T-helper 1 cell treated with Interleukin-12 subunit alpha and Interleukin-12 subunit beta and Interleukin-4 antibody, amounts not matched to agents 30 μg/mL and 1 μg/mL, for 36 hours (primary cell): ENCODE measurements around the gene ATP6V1G1.

Experiments used
- H3K27ac Mint-ChIP-seq: one replicate; pipeline ENCODE4 v1.8.0; 2021; ENCODE audit warnings: mild to moderate bottlenecking, mixed read lengths
- H3K27me3 Mint-ChIP-seq: one replicate; pipeline ENCODE4 v1.8.0; 2021; ENCODE audit warnings: low read depth, mixed read lengths
- H3K36me3 Mint-ChIP-seq: one replicate; pipeline ENCODE4 v1.8.0; 2021; ENCODE audit warnings: low read depth, mixed read lengths
- H3K4me1 Mint-ChIP-seq: one replicate; pipeline ENCODE4 v1.8.0; 2021; ENCODE audit warnings: low read depth, mixed read lengths
- H3K4me3 Mint-ChIP-seq: one replicate; pipeline ENCODE4 v1.8.0; 2021; ENCODE audit warnings: mild to moderate bottlenecking, moderate library complexity, mixed read lengths
- H3K9me3 Mint-ChIP-seq: one replicate; pipeline ENCODE4 v1.8.0; 2021; ENCODE audit warnings: mixed read lengths

The ATP6V1G1 gene, protein sequence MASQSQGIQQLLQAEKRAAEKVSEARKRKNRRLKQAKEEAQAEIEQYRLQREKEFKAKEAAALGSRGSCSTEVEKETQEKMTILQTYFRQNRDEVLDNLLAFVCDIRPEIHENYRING

DNA sequence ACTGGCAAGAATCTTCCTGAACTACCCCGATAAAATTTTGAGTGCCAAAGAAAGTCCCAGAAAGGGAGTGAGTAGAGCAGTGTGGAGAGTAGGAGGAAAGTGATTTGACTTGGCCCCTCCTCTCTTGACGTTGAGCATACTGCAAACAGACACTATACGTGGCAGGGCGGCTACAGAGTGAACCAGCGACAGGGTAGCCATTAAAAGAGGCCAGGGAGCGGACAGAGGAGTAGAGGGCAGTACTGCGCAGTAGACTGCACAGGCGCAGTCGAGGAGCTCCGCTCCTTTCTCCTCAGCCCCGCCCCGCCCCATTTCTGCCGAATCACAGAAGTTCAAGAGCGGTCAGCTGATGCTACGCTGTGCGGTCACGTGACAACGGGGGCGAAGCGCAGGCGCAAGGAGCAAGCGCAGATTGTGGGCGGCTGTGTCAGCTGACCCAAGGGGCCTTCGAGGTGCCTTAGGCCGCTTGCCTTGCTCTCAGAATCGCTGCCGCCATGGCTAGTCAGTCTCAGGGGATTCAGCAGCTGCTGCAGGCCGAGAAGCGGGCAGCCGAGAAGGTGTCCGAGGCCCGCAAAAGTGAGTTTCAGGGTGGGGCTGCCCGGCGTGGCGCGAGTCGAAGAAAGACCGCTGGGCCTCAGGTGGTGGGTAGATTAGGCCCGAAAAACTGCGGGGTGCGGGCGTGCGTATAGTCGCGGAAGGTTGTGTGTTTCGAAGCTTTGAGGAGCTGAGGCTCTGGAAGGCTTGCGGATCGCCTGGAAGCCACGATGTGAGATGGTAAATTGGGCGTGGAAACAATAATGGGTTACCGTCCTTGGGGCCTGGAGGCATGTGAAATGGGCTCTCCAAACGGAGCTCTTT lies at the start of gene ATP6V1G1:
ATP6V1G1 (plus strand) TSS at position 425 of the 858 bp plus-strand sequence; CDS start at position 495, 70 bp downstream.
- H3K27me3 Mint-ChIP-seq, result peaks cover 10% of the 10 kb centered on the region
- H3K36me3 Mint-ChIP-seq, result peaks cover 18% of the 10 kb centered on the region
- peak within 1 kb of the TSS; percentile 94 for H3K27ac Mint-ChIP-seq
- no peaks in the 10 kb centered on the region for H3K9me3 Mint-ChIP-seq
- peaks cover 44% of the 10 kb centered on the region for H3K4me1 Mint-ChIP-seq
- H3K4me3 Mint-ChIP-seq, result peak within 1 kb of the TSS; percentile 89

DNA sequence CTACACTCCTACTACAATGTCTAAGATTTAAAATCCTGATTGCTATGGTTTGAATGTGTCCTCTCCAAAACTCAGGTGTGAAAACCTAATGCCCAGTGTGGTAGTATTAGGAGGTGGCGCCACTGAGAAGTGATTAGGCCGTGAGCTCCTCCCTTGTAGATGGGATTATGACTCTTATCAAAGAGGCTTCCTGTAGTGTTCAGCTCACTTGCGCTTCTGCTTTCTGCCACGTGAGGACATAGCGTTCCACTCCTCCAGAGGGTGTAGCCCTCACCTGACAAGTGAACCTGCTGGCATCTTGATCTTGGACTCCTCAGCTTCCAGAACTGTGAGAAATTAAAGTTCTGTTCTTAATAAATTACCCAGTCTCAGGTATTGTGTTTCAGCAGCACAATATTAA lies 49.3 kb upstream of the ATP6V1G1 start:
- H3K4me3 Mint-ChIP-seq, result no peak overlapping the region
- H3K27me3 Mint-ChIP-seq, result peaks cover 41% of the 10 kb centered on the region
- no peaks in the 10 kb centered on the region for H3K4me1 Mint-ChIP-seq
- H3K9me3 Mint-ChIP-seq, result no peaks in the 10 kb centered on the region
- H3K36me3 Mint-ChIP-seq, result no peaks in the 10 kb centered on the region
- no peak overlapping the region for H3K27ac Mint-ChIP-seq

DNA sequence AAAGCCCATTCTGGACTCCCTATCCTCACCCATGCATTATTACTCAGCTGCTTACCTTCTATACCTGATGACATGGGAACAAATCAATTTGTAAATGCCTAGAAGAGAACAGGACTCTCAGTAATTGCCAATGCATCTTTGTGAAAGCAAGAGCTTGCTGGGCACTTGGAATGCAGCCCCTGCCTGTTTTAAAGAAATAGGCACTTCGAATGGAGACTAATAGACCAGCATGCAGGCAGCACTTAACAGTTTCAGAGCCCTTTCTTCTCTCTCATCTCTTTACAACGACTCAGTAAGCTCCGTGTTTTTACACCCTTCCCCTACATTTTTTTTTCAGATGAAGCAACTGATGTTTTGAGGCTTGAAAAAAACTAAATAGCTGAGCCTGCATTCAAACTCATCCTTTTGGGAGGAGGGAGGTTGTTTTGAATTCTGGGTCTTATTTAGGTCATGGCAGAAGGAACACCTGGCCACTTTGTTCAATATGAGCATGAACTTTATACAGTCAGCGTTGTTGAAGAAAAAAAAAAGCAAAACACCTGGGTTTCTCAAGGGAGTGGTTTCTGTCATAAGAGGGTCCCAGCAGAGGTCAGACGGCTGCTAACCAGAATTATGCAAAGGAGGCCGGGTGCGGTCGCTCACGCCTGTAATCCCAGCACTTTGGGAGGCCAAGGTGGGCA lies 47.7 kb upstream of the ATP6V1G1 start:
- no peaks in the 10 kb centered on the region for H3K4me1 Mint-ChIP-seq
- no peak overlapping the region for H3K27ac Mint-ChIP-seq
- H3K27me3 Mint-ChIP-seq, result peaks cover 40% of the 10 kb centered on the region
- no peak overlapping the region for H3K4me3 Mint-ChIP-seq
- H3K9me3 Mint-ChIP-seq, result no peaks in the 10 kb centered on the region
- H3K36me3 Mint-ChIP-seq, result no peaks in the 10 kb centered on the region

DNA sequence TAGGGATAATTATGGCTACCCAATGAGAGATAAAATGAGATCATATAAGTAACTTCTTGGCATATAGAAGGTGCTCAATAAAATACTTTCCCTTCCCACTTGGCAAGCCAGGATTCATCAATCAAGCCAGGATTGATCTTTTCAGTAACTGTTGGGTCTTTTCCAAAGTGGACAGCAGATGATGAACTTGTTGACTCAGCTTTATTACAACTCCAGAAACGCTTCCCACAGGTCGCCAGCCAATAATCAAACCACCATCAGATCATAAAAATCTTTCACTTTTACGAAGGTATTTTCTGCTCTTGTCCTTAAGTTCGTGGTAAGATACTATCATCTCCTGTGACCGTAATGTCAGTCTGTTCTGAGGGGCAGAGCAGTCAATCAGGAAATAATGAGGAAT lies 42.5 kb upstream of the ATP6V1G1 start:
- Mint-ChIP-seq H3K4me3 (no peak overlapping the region), H3K36me3 (no peaks in the 10 kb centered on the region), H3K27ac (no peak overlapping the region), H3K27me3 (peaks cover 46% of the 10 kb centered on the region), H3K9me3 (no peaks in the 10 kb centered on the region), H3K4me1 (no peaks in the 10 kb centered on the region)

DNA sequence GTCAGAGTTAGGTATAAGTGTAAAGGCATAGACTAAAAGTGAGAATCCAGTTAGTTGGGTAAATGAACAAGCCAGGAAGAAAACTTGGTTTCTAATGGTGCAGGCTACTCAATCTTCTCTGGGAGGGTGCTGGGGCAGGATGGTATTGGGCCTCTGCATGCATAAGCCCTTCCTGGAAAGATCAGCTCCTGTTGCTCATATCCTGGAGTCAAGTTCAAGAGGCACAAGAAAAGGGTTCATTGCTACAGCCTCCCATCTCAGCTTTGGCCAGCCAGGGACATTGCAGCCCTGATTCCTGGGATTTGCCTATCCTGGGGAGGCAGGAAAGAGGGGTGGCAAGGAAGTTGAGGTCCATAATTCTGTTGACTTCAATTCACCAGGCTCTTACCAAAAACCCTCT lies 40.7 kb upstream of the ATP6V1G1 start:
- peaks cover 45% of the 10 kb centered on the region for H3K27me3 Mint-ChIP-seq
- no peaks in the 10 kb centered on the region for H3K36me3 Mint-ChIP-seq
- no peak overlapping the region for H3K27ac Mint-ChIP-seq
- H3K4me1 Mint-ChIP-seq, result no peaks in the 10 kb centered on the region
- no peaks in the 10 kb centered on the region for H3K9me3 Mint-ChIP-seq
- no peak overlapping the region for H3K4me3 Mint-ChIP-seq

DNA sequence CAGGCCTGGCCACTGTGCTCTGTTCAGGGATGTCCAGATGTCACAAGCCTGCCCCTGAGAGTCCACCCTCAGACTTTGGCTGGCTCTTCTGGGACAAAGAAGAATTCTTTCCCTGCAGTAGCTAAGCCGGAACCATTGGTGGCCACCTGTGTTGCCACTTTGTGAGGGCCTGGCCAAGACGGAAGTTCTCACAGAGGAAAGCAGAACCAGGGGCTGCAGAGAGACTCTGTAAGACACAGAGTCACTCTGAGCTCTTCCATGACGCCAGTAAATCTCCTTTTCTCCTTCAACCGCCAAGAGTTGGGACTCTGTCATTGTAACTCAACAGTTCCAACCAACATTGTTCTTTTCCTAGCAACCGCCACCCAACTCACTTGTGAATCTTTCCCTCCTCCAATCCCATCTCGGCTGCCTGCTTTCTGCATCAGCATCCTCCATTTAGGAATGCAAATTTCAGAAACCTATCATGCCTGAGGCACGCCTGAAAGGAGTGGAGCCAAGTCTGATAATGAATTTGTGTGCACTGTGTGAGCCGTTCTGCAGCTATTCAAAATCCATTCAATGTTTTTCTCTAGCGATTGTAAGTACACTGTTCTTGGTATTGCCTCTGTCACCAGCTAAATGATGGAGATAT lies 37.8 kb upstream of the ATP6V1G1 start:
- H3K9me3 Mint-ChIP-seq, result no peaks in the 10 kb centered on the region
- H3K27ac Mint-ChIP-seq, result no peak overlapping the region
- H3K36me3 Mint-ChIP-seq, result no peaks in the 10 kb centered on the region
- H3K4me3 Mint-ChIP-seq, result no peak overlapping the region
- H3K4me1 Mint-ChIP-seq, result no peaks in the 10 kb centered on the region
- peaks cover 40% of the 10 kb centered on the region for H3K27me3 Mint-ChIP-seq

DNA sequence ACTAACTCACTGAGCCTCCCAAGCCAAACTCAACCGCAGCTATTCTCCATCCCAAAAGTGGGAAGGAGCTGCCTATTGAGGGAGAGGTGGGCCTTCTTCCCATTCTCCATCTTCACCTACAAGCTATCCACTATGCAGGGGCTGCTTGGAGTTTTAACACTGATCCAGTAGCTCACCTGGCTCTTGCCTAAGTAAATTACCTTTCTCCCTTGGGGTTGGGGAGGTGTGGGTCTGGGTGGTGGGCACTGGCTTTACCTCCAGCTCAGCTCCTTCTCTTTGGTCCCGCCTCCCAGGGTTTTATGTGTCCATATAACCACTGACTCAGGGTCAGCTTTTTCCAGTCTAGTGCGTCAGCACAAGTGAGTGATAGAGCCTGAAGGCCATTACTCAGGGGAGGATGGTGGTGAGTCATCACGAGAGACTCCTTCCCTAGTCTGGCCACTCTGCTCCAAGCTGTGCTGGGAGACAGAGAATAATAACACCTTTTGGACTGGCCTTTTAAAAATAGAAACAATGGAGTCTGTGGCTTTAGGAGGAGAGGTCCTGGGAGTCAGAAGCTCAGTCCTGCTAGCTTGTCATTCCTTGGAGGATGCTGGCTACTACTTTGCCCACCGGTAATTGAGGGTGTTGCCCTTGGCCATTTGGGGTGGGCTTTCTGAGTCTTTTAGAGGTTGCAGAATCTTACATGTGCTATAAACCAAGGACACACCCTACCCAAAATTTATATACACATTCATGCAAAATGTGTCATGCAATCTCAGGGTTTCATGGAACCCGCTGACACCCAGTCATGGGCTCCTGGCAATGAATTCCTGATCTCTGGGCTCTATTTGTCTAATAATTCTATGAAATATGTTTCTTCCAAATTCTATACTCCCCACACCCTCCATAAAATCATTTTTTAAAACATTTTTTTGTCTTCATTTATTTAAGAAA lies 35.6 kb upstream of the ATP6V1G1 start:
- no peaks in the 10 kb centered on the region for H3K36me3 Mint-ChIP-seq

DNA sequence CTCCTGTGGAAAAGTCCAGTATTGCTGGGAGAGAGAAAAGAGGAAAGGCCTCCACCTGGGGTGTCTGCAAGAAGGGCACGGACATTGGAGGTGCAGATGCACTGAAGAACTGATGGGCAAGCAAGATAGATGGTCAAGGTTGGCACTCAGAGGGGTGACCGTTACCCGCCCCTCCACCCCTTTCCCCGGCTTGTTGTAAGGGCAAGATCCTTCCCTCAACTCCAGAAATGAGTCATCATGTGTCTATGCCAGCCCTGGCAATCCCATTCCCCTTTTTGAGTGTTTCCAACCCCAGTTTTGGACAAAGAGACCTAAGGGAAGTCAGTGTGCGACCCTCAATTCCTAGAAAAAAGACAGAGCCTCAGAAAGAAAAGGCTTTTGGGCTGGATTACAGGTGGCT lies 34.9 kb upstream of the ATP6V1G1 start:
- Mint-ChIP-seq H3K4me3 (no peak overlapping the region), H3K4me1 (no peaks in the 10 kb centered on the region), H3K36me3 (no peaks in the 10 kb centered on the region), H3K9me3 (no peaks in the 10 kb centered on the region), H3K27me3 (peaks cover 22% of the 10 kb centered on the region), H3K27ac (no peak overlapping the region)

More for the DNA sequence above, 35.6 kb upstream of the ATP6V1G1 start:
- Mint-ChIP-seq H3K27me3 (peaks cover 28% of the 10 kb centered on the region), H3K9me3 (no peaks in the 10 kb centered on the region), H3K4me3 (no peak overlapping the region), H3K4me1 (no peaks in the 10 kb centered on the region), H3K27ac (no peak overlapping the region)

DNA sequence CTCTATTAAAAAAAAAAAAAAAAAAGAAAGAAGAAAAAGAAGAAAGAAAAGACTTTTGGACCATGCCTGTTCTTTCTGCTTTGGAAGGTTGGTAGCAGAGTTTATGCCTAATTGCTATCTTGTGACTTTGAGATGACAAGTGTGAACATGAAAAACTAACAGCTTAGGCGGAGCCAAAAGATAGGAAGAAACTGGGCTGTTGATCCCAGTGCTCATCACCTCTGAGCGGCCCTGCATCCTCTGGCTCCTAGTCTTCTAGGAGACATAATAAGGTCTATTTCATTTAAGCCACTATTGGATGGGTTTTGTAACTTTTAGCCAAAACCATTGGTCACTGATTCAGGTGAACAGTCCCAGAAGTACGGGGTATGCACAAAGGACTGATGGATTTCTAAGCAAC lies 34.4 kb upstream of the ATP6V1G1 start:
- Mint-ChIP-seq H3K9me3 (no peaks in the 10 kb centered on the region), H3K4me1 (no peaks in the 10 kb centered on the region), H3K4me3 (no peak overlapping the region), H3K27ac (no peak overlapping the region), H3K27me3 (peaks cover 22% of the 10 kb centered on the region), H3K36me3 (no peaks in the 10 kb centered on the region)

DNA sequence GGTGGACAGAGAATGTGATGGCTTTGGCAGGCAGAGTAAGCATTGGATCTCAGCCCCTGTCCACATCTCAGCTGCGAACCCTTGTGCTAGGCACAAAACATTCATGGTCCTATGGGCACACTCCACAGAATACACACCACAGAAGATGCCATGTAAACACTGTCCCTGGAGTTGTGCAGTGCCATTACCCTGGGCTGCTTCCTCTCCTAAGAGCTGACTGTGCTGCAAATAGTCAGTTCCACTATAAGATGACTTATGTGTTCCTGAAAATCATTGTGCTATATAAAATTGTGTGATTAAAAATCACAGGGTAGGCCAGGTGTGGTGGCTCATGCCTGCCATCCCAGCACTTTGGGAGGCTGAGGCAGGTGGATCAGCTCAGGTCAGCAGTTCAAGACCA lies 31.9 kb upstream of the ATP6V1G1 start:
- H3K27ac Mint-ChIP-seq, result no peak overlapping the region
- H3K27me3 Mint-ChIP-seq, result peaks cover 13% of the 10 kb centered on the region
- no peaks in the 10 kb centered on the region for H3K36me3 Mint-ChIP-seq
- no peak overlapping the region for H3K4me3 Mint-ChIP-seq
- no peaks in the 10 kb centered on the region for H3K9me3 Mint-ChIP-seq
- H3K4me1 Mint-ChIP-seq, result no peaks in the 10 kb centered on the region

DNA sequence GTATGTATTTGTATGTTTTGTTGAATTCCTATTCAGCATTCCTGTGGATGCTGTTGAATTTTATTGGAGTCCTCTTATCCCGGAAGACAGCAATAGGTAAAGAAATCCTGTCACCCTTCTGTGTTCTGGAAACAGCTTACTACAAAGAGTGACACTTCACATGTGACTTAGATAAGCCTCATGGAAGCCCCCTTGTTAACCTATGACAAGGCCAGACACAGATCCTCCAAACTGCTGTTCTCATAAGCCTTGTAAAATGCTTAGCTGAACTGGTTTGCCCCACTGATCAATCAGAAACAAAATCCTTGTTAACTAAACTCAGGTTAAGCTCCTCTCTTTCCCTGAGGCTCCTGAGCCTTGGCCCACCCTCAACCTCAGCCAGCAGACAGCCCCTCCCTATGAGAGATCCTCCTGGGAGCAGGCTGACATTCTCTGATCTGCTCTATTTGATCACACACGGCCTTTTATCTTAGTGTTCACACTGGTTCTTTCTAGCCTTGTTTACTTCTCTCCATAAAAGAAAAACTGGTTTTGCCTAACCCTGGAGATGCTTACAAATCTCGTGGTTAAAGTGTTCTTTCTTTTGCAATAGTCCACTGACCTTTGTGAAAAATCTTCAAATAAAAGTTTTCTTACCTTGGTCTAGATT lies 29.4 kb upstream of the ATP6V1G1 start:
- Mint-ChIP-seq H3K27ac (no peak overlapping the region), H3K27me3 (peaks cover 17% of the 10 kb centered on the region), H3K9me3 (no peaks in the 10 kb centered on the region), H3K4me1 (no peaks in the 10 kb centered on the region), H3K36me3 (no peaks in the 10 kb centered on the region), H3K4me3 (no peak overlapping the region)

DNA sequence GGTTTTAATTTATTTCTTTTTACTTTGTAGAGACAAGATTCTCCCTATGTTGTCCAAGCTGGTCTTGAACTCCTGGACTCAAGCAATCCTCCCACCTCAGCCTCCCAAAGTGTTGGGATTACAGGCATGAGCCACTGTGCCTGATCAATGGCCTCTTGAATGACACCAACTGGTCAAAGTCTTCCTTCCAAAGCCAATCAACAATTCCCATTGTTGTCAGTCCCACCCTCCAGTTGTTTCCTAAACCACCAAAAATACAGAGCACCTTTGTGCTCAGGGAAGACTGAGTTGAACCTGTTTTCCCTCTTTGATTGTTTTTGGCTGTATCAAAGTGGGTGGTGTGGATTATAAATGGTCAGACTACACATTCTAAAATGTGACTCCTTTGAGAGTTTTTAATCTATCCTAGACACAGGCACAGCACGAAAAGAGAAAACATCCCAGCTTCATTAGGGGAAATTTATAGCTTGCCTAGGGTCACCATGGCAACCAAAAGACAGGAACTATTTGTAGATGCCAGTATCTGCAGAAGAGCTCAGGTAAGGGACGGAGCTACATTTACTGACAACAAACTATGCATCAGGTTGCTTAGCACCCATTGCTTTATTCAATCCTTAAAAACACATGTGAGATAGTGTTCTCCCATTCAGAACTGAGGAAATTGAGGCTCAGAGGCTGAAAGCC lies 27.6 kb upstream of the ATP6V1G1 start:
- H3K9me3 Mint-ChIP-seq, result no peaks in the 10 kb centered on the region
- no peaks in the 10 kb centered on the region for H3K4me1 Mint-ChIP-seq
- no peaks in the 10 kb centered on the region for H3K36me3 Mint-ChIP-seq
- no peak overlapping the region for H3K4me3 Mint-ChIP-seq
- no peak overlapping the region for H3K27ac Mint-ChIP-seq
- H3K27me3 Mint-ChIP-seq, result peaks cover 20% of the 10 kb centered on the region

DNA sequence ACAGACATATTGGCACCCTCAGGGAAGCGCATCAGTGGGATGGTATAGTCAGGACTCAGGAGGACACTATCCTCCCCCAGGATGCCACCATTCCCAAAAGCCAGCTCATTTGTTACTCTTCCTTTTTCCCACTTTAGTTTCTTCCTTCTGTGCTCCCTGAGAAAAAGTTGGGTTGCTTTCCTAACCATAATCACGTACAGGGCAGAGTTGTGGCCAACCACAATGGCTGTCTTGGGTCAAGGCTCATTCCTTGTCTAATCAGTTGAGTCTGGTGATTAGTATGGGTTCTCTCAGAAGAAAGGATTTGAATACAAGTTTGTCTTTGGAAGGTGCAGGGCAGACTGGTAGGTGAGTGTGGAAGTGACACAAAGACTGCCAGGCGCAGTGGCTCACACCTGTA lies 26.6 kb upstream of the ATP6V1G1 start:
- peaks cover 19% of the 10 kb centered on the region for H3K27me3 Mint-ChIP-seq
- H3K4me3 Mint-ChIP-seq, result no peak overlapping the region
- no peaks in the 10 kb centered on the region for H3K4me1 Mint-ChIP-seq
- no peak overlapping the region for H3K27ac Mint-ChIP-seq
- H3K9me3 Mint-ChIP-seq, result no peaks in the 10 kb centered on the region
- no peaks in the 10 kb centered on the region for H3K36me3 Mint-ChIP-seq
